Stomach (tissue), 4 donors: ENCODE data around the gene COL11A1.

Experiments
- CTCF ChIP-seq, 7 experiments: fragments of 450-650 bp in 4 of 7; fragments of 200-600 bp in 3 of 7; sonication (generic) in 3 of 7; IDR thresholded peaks; one replicate each; pipeline ENCODE4 v1.5.1; 2016 to 2019; ENCODE audit warnings: antibody characterized with exemption in 7 of 7, control low read depth in 2 of 7, mild to moderate bottlenecking in 1 of 7
- EP300 ChIP-seq: sonication (generic); formaldehyde crosslinking; IDR thresholded peaks from one replicate; pipeline ENCODE4 v1.6.1; 2017; ENCODE audit warnings: antibody characterized with exemption
- POLR2A ChIP-seq, 4 donors: fragments of 450-650 bp; IDR thresholded peaks; one replicate each; pipeline ENCODE4 v1.6.1; 2016; ENCODE audit warnings: antibody characterized with exemption in 4 of 4, control low read depth in 2 of 4, mild to moderate bottlenecking in 1 of 4, moderate library complexity in 1 of 4
- POLR2AphosphoS5 ChIP-seq, 3 donors: sonication (generic); formaldehyde crosslinking; IDR thresholded peaks; one replicate each; pipeline ENCODE4 v1.6.1; 2016; ENCODE audit warnings: antibody characterized with exemption in 3 of 3

DNA sequence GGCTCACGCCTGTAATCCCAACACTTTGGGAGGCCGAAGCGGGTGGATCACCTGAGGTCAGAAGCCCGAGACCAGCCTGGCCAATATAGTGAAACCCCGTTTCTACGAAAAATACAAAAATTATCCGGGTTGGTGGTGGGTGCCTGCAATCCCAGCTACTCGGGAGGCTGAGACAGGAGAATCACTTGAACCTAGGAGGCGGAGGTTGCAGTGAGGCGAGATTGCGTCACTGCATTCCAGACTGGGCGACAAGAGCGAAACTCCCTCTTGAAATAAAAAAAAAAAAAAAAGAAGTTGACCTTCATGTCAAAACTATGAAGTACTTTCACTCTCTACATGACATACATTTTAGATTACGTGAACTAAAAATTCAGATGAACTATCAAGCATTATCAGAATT, 153.7 kb downstream of the COL11A1 start:
- TF ChIP-seq CTCF (IDR thresholded peaks at IDR 0.05) (no peak), POLR2AphosphoS5 (IDR thresholded peaks at IDR 0.05) (no peak), POLR2A (IDR thresholded peaks at IDR 0.05) (no peak), EP300 (no peak)
